Breast epithelium (tissue), 3 donors: ENCODE measurements around the gene TMTC3.

ENCODE experiments used
- POLR2A ChIP-seq: fragments of 450-650 bp; IDR thresholded peaks from one replicate; pipeline ENCODE4 v1.6.1; 2016; ENCODE audit warnings: antibody characterized with exemption, mild to moderate bottlenecking, moderate library complexity
- POLR2AphosphoS5 ChIP-seq, 3 donors: sonication (generic); formaldehyde crosslinking; IDR thresholded peaks; one replicate each; pipeline ENCODE4 v1.6.1; 2017; ENCODE audit warnings: antibody characterized with exemption in 3 of 3
- TF ChIP-seq, protein P1 (sequence below), 3 donors: fragments of 450-650 bp; IDR thresholded peaks; one replicate each; pipeline ENCODE4 v1.5.1; 2016 to 2017; ENCODE audit warnings: antibody characterized with exemption in 3 of 3, mild to moderate bottlenecking in 3 of 3, moderate library complexity in 3 of 3

DNA sequence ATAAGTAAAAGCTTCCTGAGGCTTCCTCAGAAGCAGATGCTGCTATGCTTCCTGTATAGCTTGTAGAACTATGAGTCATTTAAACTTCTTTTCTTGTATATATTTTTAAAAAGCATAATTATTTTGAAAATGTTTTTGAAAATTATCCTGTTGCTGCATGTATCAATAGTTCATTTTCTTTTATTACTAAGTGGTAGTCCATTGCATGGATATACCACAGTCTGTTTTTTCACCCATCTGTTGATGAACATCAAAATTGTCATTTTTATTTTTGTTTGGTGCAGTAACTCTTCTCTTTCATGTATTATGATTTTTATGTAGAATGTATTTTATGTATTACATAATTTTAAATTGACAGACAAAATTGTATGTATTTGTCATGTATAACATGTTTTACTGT, 81.4 kb downstream of the TMTC3 start:
- no peak for TF ChIP-seq POLR2AphosphoS5 (IDR thresholded peaks at IDR 0.05)
- TF ChIP-seq, protein P1, sequence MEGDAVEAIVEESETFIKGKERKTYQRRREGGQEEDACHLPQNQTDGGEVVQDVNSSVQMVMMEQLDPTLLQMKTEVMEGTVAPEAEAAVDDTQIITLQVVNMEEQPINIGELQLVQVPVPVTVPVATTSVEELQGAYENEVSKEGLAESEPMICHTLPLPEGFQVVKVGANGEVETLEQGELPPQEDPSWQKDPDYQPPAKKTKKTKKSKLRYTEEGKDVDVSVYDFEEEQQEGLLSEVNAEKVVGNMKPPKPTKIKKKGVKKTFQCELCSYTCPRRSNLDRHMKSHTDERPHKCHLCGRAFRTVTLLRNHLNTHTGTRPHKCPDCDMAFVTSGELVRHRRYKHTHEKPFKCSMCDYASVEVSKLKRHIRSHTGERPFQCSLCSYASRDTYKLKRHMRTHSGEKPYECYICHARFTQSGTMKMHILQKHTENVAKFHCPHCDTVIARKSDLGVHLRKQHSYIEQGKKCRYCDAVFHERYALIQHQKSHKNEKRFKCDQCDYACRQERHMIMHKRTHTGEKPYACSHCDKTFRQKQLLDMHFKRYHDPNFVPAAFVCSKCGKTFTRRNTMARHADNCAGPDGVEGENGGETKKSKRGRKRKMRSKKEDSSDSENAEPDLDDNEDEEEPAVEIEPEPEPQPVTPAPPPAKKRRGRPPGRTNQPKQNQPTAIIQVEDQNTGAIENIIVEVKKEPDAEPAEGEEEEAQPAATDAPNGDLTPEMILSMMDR (IDR thresholded peaks at IDR 0.05) = no peak
- no peak for TF ChIP-seq POLR2A
